SK-N-SH (cell line): ENCODE results near the gene OLR1. TPM values are rescaled to one million over a fixed set of nuclear protein-coding genes. Genes with fewer than 3 reads are reported as not detected.
"Not testable (repeated sequence)": the region's sequence is repeated elsewhere in the genome, so short reads cannot be mapped to it uniquely, and the experiment has no call there.

Experiments
- CTCF ChIA-PET: fragments of 300-600, 350-600 bp; formaldehyde crosslinking; extraction: SDS; loops from one replicate; lab custom pipeline; 2021; lab: Yijun Ruan, JAX
- POLR2A ChIA-PET: fragments of 350-600 bp; sonication (Branson Sonifier 250); formaldehyde crosslinking; extraction: SDS; loops from one replicate; lab custom pipeline; 2020; ENCODE audit warnings: antibody characterized with exemption, inconsistent platforms; lab: Yijun Ruan, JAX
- DNase-seq: peaks from one replicate; pipeline ENCODE4 v3.0.0; 2012
- H2AFZ ChIP-seq: fragments of 200-600 bp; sonication (generic); 2 replicates; pipeline ENCODE4 v1.8.1; 2016; ENCODE audit warnings: antibody characterized with exemption, mild to moderate bottlenecking, low read depth
- H3F3A ChIP-seq: fragments of 200-600 bp; sonication (generic); replicated peaks from 2 replicates; pipeline ENCODE3; 2016; ENCODE audit warnings: antibody characterized with exemption, mild to moderate bottlenecking; ENCODE audit not compliant: insufficient read depth
- H3K27ac ChIP-seq, 2 experiments: fragments of 200-500 bp in 1 of 2; fragments of 200-600 bp in 1 of 2; sonication (Bioruptor generic) in 1 of 2; sonication (generic), shearing (Covaris generic) in 1 of 2; 2 replicates each; pipeline versions ENCODE4 v1.5.1 to v1.6.1; 2014 to 2016; ENCODE audit warnings: low read depth in 2 of 2, inconsistent platforms in 1 of 2, low read length in 1 of 2, mild to moderate bottlenecking in 1 of 2, mixed read lengths in 1 of 2
- H3K27me3 ChIP-seq: fragments of 200-600 bp; sonication (generic), shearing (Covaris generic); 2 replicates; pipeline ENCODE4 v1.6.1; 2016; ENCODE audit warnings: mixed run types; ENCODE audit not compliant: insufficient read depth
- H3K36me3 ChIP-seq, 2 experiments: fragments of 200-500 bp in 1 of 2; fragments of 200-600 bp in 1 of 2; sonication (Bioruptor generic) in 1 of 2; sonication (generic) in 1 of 2; replicated peaks in 1 of 2; 2 replicates each; pipeline versions ENCODE3 to v1.5.1; 2014 to 2016; ENCODE audit warnings: low read length in 1 of 2, mild to moderate bottlenecking in 1 of 2; ENCODE audit not compliant: insufficient read depth in 2 of 2, control insufficient read depth in 1 of 2
- H3K4me1 ChIP-seq, 2 experiments: fragments of 200-500 bp in 1 of 2; fragments of 200-600 bp in 1 of 2; sonication (Bioruptor generic) in 1 of 2; sonication (generic), shearing (Covaris generic) in 1 of 2; 2 replicates each; pipeline versions ENCODE4 v1.5.1 to v1.6.1; 2014 to 2016; ENCODE audit warnings: low read depth in 1 of 2, low read length in 1 of 2, mixed run types in 1 of 2; ENCODE audit not compliant: insufficient read depth in 2 of 2, control insufficient read depth in 1 of 2
- H3K4me2 ChIP-seq: fragments of 200-600 bp; sonication (generic), shearing (Covaris generic); 2 replicates; pipeline ENCODE4 v1.6.1; 2017; ENCODE audit warnings: mixed run types
- H3K4me3 ChIP-seq, 2 experiments: fragments of 200-500 bp in 1 of 2; fragments of 200-600 bp in 1 of 2; sonication (Bioruptor generic) in 1 of 2; sonication (generic), shearing (Covaris generic) in 1 of 2; 2 replicates each; pipeline versions ENCODE4 v1.5.1 to v1.8.1; 2014 to 2016; ENCODE audit warnings: low read depth in 2 of 2, inconsistent platforms in 1 of 2, low read length in 1 of 2, mild to moderate bottlenecking in 1 of 2, mixed read lengths in 1 of 2, moderate library complexity in 1 of 2
- H3K79me2 ChIP-seq: fragments of 200-600 bp; sonication (generic); 2 replicates; pipeline ENCODE4 v1.8.1; 2017; ENCODE audit warnings: mild to moderate bottlenecking; ENCODE audit not compliant: insufficient read depth
- H3K9ac ChIP-seq: fragments of 200-600 bp; sonication (generic); 2 replicates; pipeline ENCODE4 v1.6.1; 2017; ENCODE audit warnings: mixed run types
- H3K9me2 ChIP-seq: fragments of 200-600 bp; sonication (generic); 2 replicates; pipeline ENCODE4 v1.6.1; 2017; ENCODE audit warnings: mixed run types
- H3K9me3 ChIP-seq: fragments of 200-600 bp; sonication (generic); 2 replicates; pipeline ENCODE4 v1.6.1; 2017; ENCODE audit warnings: mixed run types, mild to moderate bottlenecking, moderate library complexity
- H4K20me1 ChIP-seq: fragments of 200-600 bp; sonication (generic); 2 replicates; pipeline ENCODE4 v1.6.1; 2017; ENCODE audit warnings: mild to moderate bottlenecking, mixed run types; ENCODE audit not compliant: insufficient read depth
- FOXM1 ChIP-seq: IDR thresholded peaks from 2 replicates; pipeline ENCODE4 v1.4.0; 2012; ENCODE audit warnings: low read depth, mild to moderate bottlenecking
- GABPA ChIP-seq: IDR thresholded peaks from 2 replicates; pipeline ENCODE4 v1.4.0; 2012; ENCODE audit warnings: low read depth, mild to moderate bottlenecking
- MAX ChIP-seq: IDR thresholded peaks from 2 replicates; pipeline ENCODE4 v1.4.0; 2012; ENCODE audit warnings: low read depth
- NFIC ChIP-seq: IDR thresholded peaks from 2 replicates; pipeline ENCODE4 v1.4.0; 2012; ENCODE audit warnings: borderline replicate concordance
- NRF1 ChIP-seq: IDR thresholded peaks from 2 replicates; pipeline ENCODE4 v1.6.1; 2012; ENCODE audit warnings: low read depth, mild to moderate bottlenecking, low read length
- PBX3 ChIP-seq: IDR thresholded peaks from 2 replicates; pipeline ENCODE4; 2012
- RCOR1 ChIP-seq: fragments of 150-350 bp; IDR thresholded peaks from 2 replicates; pipeline ENCODE4 v1.6.1; 2017; ENCODE audit warnings: antibody characterized with exemption, low read length
- RFX5 ChIP-seq: IDR thresholded peaks from 2 replicates; pipeline ENCODE4 v1.6.1; 2012; ENCODE audit warnings: mild to moderate bottlenecking, improper control_type of control experiment, low read length
- RXRA ChIP-seq: IDR thresholded peaks from 2 replicates; pipeline ENCODE4 v1.4.0; 2012; ENCODE audit warnings: low read depth, mild to moderate bottlenecking, borderline replicate concordance
- SIN3A ChIP-seq: IDR thresholded peaks from 2 replicates; pipeline ENCODE4 v1.6.1; 2012; ENCODE audit warnings: low read depth, mild to moderate bottlenecking, low read length, moderate library complexity, borderline replicate concordance
- TEAD4 ChIP-seq: IDR thresholded peaks from 2 replicates; pipeline ENCODE4 v1.4.0; 2012; ENCODE audit warnings: mild to moderate bottlenecking, borderline replicate concordance; ENCODE audit not compliant: insufficient read depth
- WGBS: methylation state at CpG from one replicate; pipeline ENCODE4 v1.1.6; 2017; ENCODE audit warnings: low lambda C conversion rate; 5-methylcytosine and 5-hydroxymethylcytosine counted together
- polyA plus RNA-seq, 3 experiments: library from polyadenylated mRNA; depleted of rRNA; stranded (reverse); fragments of >200 nt; gene quantifications; 2 replicates each; pipeline ENCODE4 v1.2.3, GENCODE V29; 2012

Gene OLR1
- polyA plus RNA-seq, 1 of the 3 experiments (the other 2 are of a cell fraction), result not detected

- WGBS, result 14% methylated on average over 3 of the region's 3 CpGs
These were observed 33.4 kb upstream of the OLR1 start for GRCh38 chr12:10205220-10205807.

GRCh38 chr12:10204495-10204894 is 32.6 kb upstream of the OLR1 start:
- H3K4me2 ChIP-seq, H3K36me3 ChIP-seq, H2AFZ ChIP-seq, H3K4me3 ChIP-seq, POLR2A ChIA-PET, H3K9ac ChIP-seq, H3K27ac ChIP-seq, H3K9me3 ChIP-seq, DNase-seq, H3K79me2 ChIP-seq, H4K20me1 ChIP-seq, H3K4me1 ChIP-seq, H3K9me2 ChIP-seq, H3F3A ChIP-seq: not testable (repeated sequence)
- CTCF ChIA-PET, result interaction anchor here (2.4 kb wide), 1 partner anchor 31 kb away, joined by 8 read pairs; no protein-coding TSS in a partner anchor
- H3K27me3 ChIP-seq, result peaks cover 16% of the 10 kb centered on the region; the same call in 1 of the 2 replicates
- 19% methylated on average over 2 of the region's 2 CpGs for WGBS

More at GRCh38 chr12:10205220-10205807, 33.4 kb upstream of the OLR1 start:
- DNase-seq, result no peak
- Histone ChIP-seq H3K27ac (no peak overlapping the region), H2AFZ (no peak overlapping the region), H3F3A (no peaks in the 10 kb centered on the region), H3K9me2 (no peaks in the 10 kb centered on the region), H4K20me1 (no peaks in the 10 kb centered on the region), H3K9ac (no peak overlapping the region), H3K9me3 (no peaks in the 10 kb centered on the region), H3K36me3 (no peaks in the 10 kb centered on the region), H3K4me1 (no peaks in the 10 kb centered on the region), H3K4me2 (no peak overlapping the region), H3K79me2 (no peaks in the 10 kb centered on the region), H3K27me3 (peaks cover 16% of the 10 kb centered on the region; the same call in 1 of the 2 replicates)
- ChIA-PET CTCF (interaction anchor here (0.6 kb wide), 1 partner anchor 506 kb away, joined by 3 read pairs; no protein-coding TSS in a partner anchor), POLR2A (no interaction called here)
- no peak for TF ChIP-seq NRF1
- TF ChIP-seq FOXM1, result no peak
- no peak for TF ChIP-seq GABPA
- TF ChIP-seq RCOR1, result no peak
- TF ChIP-seq PBX3, result no peak
- TF ChIP-seq NFIC, result no peak
- no peak for TF ChIP-seq MAX
- no peak for TF ChIP-seq RXRA
- TF ChIP-seq SIN3A, result no peak
- no peak for TF ChIP-seq RFX5
- TF ChIP-seq, all 33 proteins: peak for 0
- no peak overlapping the region for H3K4me3 ChIP-seq

GRCh38 chr12:10197879-10198278 is 25.9 kb upstream of the OLR1 start:
- Histone ChIP-seq H3K4me2 (no peak overlapping the region), H3K4me3 (no peak overlapping the region), H4K20me1 (no peaks in the 10 kb centered on the region), H2AFZ (no peak overlapping the region), H3K27ac (no peak overlapping the region), H3F3A (no peaks in the 10 kb centered on the region), H3K4me1 (no peaks in the 10 kb centered on the region), H3K36me3 (no peaks in the 10 kb centered on the region), H3K9me3 (no peaks in the 10 kb centered on the region), H3K9ac (no peak overlapping the region), H3K27me3 (peaks cover 37% of the 10 kb centered on the region; the same call in 1 of the 2 replicates), H3K79me2 (no peaks in the 10 kb centered on the region), H3K9me2 (no peaks in the 10 kb centered on the region)
- WGBS, result 22% methylated on average over 5 of the region's 5 CpGs
- ChIA-PET CTCF (no interaction called here), POLR2A (no interaction called here)
- TF ChIP-seq TEAD4 (no peak), RFX5 (no peak)
- no peak for DNase-seq
